ENCODE results near the gene GDPD5.

The GDPD5 gene

GRCh38 chr11:75468534-75469340 lies 57.0 kb downstream of the GDPD5 start:
- no peaks in the 10 kb centered on the region for H3K36me3 ChIP-seq (ENCODE audit: insufficient read depth)
- no peaks in the 10 kb centered on the region for H3K27me3 ChIP-seq (ENCODE audit: insufficient read depth, low read depth)
- no peak overlapping the region for H3K4me2 ChIP-seq
- H3K4me3 ChIP-seq (IDR thresholded peaks at IDR 0.05; ENCODE audit: insufficient read depth, low read depth, low read length), result no peak overlapping the region
- H3K79me2 ChIP-seq (ENCODE audit: insufficient read depth, low read depth), result no peaks in the 10 kb centered on the region
- H3K4me1 ChIP-seq (ENCODE audit: low read depth, poor library complexity, severe bottlenecking), result no peaks in the 10 kb centered on the region
- no peaks in the 10 kb centered on the region for H4K20me1 ChIP-seq (ENCODE audit: insufficient read depth)
- H2AFZ ChIP-seq (ENCODE audit: low read depth), result no peak overlapping the region
- no peak overlapping the region for H3K27ac ChIP-seq
- H3K9ac ChIP-seq, result no peak overlapping the region
- no peak for TF ChIP-seq CTCF (conservative IDR thresholded peaks at IDR 0.05; ENCODE audit: low read depth, low read length)

GRCh38 chr11:75467881-75468280 lies 57.9 kb downstream of the GDPD5 start:
- no peak overlapping the region for H3K9ac ChIP-seq
- no peaks in the 10 kb centered on the region for H3K79me2 ChIP-seq (ENCODE audit: insufficient read depth, low read depth)
- no peaks in the 10 kb centered on the region for H4K20me1 ChIP-seq (ENCODE audit: insufficient read depth)
- no peaks in the 10 kb centered on the region for H3K27me3 ChIP-seq (ENCODE audit: insufficient read depth, low read depth)
- H3K36me3 ChIP-seq (ENCODE audit: insufficient read depth), result no peaks in the 10 kb centered on the region
- no peak overlapping the region for H3K4me2 ChIP-seq
- H3K4me3 ChIP-seq (IDR thresholded peaks at IDR 0.05; ENCODE audit: insufficient read depth, low read depth, low read length), result no peak overlapping the region
- H2AFZ ChIP-seq (ENCODE audit: low read depth), result no peak overlapping the region
- no peak overlapping the region for H3K27ac ChIP-seq
- TF ChIP-seq CTCF (conservative IDR thresholded peaks at IDR 0.05; ENCODE audit: low read depth, low read length), result no peak
- H3K4me1 ChIP-seq (ENCODE audit: low read depth, poor library complexity, severe bottlenecking), result no peaks in the 10 kb centered on the region

GRCh38 chr11:75467311-75467710 lies 58.4 kb downstream of the GDPD5 start:
- H3K9ac ChIP-seq, result no peak overlapping the region
- no peak overlapping the region for H2AFZ ChIP-seq (ENCODE audit: low read depth)
- TF ChIP-seq CTCF (conservative IDR thresholded peaks at IDR 0.05; ENCODE audit: low read depth, low read length), result no peak
- H3K4me3 ChIP-seq (IDR thresholded peaks at IDR 0.05; ENCODE audit: insufficient read depth, low read depth, low read length), result no peak overlapping the region
- no peaks in the 10 kb centered on the region for H3K36me3 ChIP-seq (ENCODE audit: insufficient read depth)
- no peaks in the 10 kb centered on the region for H3K27me3 ChIP-seq (ENCODE audit: insufficient read depth, low read depth)
- no peak overlapping the region for H3K27ac ChIP-seq
- H3K4me1 ChIP-seq (ENCODE audit: low read depth, poor library complexity, severe bottlenecking), result no peaks in the 10 kb centered on the region
- no peak overlapping the region for H3K4me2 ChIP-seq
- H3K79me2 ChIP-seq (ENCODE audit: insufficient read depth, low read depth), result no peaks in the 10 kb centered on the region
- H4K20me1 ChIP-seq (ENCODE audit: insufficient read depth), result no peaks in the 10 kb centered on the region

- no peak for TF ChIP-seq CTCF (conservative IDR thresholded peaks at IDR 0.05; ENCODE audit: low read depth, low read length)
- Histone ChIP-seq H3K4me1 (ENCODE audit: low read depth, poor library complexity, severe bottlenecking) (no peaks in the 10 kb centered on the region), H3K27ac (no peak overlapping the region)
These were observed 59.8 kb downstream of the GDPD5 start for GRCh38 chr11:75465701-75466531.

More at GRCh38 chr11:75465701-75466531, 59.8 kb downstream of the GDPD5 start:
- no peak overlapping the region for H3K4me2 ChIP-seq
- H3K4me3 ChIP-seq (IDR thresholded peaks at IDR 0.05; ENCODE audit: insufficient read depth, low read depth, low read length), result no peak overlapping the region
- no peaks in the 10 kb centered on the region for H4K20me1 ChIP-seq (ENCODE audit: insufficient read depth)
- no peaks in the 10 kb centered on the region for H3K36me3 ChIP-seq (ENCODE audit: insufficient read depth)
- H2AFZ ChIP-seq (ENCODE audit: low read depth), result no peak overlapping the region
- no peaks in the 10 kb centered on the region for H3K79me2 ChIP-seq (ENCODE audit: insufficient read depth, low read depth)
- no peaks in the 10 kb centered on the region for H3K27me3 ChIP-seq (ENCODE audit: insufficient read depth, low read depth)
- no peak overlapping the region for H3K9ac ChIP-seq

Data from KMS-11 (cell line).